GM21723 (cell line): Measurements from ENCODE around the gene CTPS2.
"Not testable (repeated sequence)": the region's sequence is repeated elsewhere in the genome, so short reads cannot be mapped to it uniquely, and the experiment has no call there.

Experiments used
- ATAC-seq: cut with Tn5 transposase; IDR thresholded peaks from one replicate; pipeline ENCODE4 v1.9.1; 2021; ENCODE audit warnings: mild to moderate bottlenecking, moderate library complexity; ENCODE audit not compliant: unreplicated experiment

Gene CTPS2, protein sequence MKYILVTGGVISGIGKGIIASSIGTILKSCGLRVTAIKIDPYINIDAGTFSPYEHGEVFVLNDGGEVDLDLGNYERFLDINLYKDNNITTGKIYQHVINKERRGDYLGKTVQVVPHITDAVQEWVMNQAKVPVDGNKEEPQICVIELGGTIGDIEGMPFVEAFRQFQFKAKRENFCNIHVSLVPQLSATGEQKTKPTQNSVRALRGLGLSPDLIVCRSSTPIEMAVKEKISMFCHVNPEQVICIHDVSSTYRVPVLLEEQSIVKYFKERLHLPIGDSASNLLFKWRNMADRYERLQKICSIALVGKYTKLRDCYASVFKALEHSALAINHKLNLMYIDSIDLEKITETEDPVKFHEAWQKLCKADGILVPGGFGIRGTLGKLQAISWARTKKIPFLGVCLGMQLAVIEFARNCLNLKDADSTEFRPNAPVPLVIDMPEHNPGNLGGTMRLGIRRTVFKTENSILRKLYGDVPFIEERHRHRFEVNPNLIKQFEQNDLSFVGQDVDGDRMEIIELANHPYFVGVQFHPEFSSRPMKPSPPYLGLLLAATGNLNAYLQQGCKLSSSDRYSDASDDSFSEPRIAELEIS

DNA sequence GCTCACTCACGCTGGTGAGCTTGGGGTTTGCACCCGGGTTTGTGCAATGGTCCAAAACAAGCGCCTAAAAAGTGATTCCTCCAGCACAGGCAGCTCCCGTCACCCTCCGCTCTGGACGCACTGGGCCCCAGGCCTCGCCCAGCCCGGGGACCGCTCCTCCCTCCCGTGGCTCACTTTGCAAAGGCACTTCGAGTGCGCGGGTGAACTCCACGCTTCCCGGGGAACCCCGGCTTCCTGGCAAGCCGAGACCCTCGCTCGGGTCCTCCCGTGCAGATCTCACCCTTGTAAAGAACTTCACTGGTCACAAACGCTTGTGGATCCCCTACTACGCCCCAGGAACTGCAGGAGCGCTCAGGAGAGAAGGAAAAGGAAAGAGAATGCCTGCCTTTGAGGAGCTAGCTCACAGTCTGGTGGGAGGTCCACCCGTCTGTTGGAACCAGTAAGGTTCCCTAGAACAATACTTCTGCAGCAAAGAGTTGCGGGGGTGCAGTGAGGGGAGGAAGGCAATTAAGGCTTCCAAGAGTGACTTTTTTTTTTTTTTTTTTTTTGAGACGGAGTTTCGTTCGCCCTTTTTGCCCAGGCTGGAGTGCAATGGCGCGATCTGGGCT lies at the start of gene CTPS2:
TSS of gene CTPS2 (minus strand) at position 122 of the 608 bp plus-strand sequence. CDS start 9,767 bp downstream, outside the sequence.
- peak; percentile 77 for ATAC-seq

DNA sequence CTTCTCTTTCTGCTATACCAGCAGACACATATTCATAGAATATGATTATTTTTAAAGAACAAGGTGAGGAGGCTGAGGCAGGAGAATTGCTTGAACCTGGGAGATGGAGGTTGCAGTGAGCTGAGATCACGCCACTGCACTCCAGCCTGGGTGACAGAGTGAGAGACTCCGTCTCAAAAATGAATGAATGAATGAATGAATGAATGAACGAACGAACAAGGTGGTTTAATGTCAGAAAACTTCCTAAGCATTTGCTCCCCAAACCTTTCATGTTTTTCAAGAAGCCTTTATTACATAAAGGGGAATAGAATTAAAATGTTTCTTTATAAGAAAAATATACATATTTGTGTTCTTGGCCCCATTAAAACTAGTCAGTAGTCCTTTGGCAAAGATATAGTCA lies 49.0 kb upstream of the CTPS2 start:
- not testable (repeated sequence) for ATAC-seq

DNA sequence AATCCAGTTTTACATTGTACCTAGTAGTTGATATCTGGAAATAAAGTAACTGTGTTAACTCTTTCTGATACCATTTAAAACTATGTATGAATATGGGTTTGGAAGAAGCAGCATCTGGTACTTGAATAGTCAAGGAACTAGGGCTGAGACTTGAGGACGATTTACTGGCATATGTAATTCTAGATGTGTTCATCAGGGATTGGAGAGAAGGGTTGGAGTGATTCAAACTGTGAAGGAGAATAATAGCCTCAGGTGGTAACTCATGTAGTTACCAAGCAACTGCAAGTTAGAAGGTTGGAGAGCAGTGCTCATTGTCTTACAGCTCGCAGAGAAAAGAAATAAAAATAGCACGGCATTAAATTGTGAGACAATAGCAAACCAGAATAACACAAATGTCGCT lies 44.3 kb upstream of the CTPS2 start:
- no peak for ATAC-seq

DNA sequence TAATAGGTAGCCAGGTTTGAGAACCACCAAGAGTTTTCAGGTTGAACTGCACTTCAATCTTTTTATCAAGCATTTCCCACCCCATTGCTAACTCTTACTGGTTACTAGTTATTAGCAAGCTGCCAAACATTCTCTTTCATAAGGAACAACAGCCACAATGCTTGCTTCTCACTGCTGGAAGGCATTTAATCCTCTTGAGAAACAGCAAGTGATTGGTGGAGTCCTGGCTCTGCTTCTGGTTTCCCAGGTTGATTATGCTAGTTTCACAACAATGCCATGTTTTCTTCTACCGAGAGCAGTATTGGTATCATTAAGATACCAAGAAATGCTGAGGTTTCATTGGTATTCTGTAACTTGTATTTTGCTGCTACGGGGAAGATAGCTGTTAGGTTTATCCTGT lies 41.5 kb upstream of the CTPS2 start:
- no peak for ATAC-seq

DNA sequence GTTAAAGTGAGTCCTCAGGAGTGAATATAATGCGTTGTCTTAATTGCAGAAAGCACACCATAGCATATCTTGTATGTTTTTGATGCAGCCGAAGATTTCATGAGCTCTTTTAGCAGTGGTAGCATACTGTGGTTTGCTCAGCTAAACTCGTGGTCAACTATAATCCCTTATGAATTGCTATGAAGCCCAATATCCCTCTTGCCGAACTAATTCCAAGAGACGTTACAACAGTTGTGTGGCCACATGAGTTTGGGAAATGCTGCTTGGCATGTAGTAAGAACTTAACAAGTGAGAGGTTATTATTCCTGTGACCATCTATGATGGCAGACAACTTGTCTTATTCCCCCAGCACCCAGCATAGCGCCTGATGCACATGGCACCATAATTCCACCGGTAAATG lies 37.7 kb upstream of the CTPS2 start:
- no peak for ATAC-seq

DNA sequence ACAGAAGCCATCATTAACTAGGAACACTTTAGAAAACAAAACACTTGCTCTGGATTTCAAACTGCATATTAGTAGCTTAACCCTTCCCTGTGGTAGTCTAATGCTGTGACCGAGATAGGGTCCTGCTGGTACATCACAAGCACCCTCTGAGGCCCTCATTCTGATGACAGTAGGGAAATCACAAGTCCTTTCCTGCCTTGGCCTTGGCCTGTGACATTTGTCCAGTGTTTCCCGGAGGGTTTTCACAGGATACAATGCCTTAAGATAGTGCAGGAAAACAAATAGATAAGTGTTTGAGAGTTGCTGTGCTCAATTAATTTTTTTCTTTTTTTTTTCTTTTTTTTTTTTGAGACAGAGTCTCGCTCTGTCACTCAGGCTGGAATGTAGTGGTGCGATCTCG lies 36.0 kb upstream of the CTPS2 start:
- no peak for ATAC-seq

DNA sequence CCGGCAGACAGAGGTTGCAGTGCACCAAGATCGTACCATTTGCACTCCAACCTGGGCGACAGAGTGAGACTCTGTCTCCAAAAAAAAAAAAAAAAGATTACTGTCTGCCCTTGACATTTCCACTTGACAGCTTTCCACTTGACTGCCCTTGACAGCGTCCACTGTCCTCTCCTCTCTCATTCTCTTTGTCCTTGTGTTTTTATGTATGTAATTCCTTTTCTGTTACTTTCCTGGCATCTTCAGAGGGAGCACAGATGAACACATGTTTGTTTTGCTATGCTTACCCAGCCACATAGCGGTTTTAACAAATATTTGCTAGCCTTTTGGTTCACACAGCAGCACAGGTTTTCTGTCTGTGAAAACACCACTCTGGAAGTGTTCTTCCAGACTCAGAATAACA lies 33.2 kb upstream of the CTPS2 start:
- no peak for ATAC-seq

DNA sequence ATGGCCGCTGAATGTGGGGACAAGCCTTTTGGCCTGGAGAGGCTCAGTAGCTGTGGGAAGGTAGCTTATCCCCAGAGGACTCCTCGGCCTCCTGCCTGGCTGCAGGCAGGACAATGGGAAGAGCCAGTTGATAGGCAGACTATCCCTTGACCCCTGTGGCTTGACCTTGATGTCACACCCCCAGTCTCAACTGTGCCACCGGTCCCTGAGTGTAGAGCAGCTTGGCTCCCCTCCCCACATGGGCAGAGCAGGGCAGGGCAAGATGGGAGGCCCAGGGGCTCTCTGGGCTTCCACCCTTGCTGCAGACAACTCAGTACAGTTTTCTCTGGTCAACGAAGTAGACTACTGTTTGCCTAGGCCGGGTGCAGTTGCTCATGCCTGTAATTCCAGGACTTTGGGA lies 32.6 kb upstream of the CTPS2 start:
- ATAC-seq, result no peak

DNA sequence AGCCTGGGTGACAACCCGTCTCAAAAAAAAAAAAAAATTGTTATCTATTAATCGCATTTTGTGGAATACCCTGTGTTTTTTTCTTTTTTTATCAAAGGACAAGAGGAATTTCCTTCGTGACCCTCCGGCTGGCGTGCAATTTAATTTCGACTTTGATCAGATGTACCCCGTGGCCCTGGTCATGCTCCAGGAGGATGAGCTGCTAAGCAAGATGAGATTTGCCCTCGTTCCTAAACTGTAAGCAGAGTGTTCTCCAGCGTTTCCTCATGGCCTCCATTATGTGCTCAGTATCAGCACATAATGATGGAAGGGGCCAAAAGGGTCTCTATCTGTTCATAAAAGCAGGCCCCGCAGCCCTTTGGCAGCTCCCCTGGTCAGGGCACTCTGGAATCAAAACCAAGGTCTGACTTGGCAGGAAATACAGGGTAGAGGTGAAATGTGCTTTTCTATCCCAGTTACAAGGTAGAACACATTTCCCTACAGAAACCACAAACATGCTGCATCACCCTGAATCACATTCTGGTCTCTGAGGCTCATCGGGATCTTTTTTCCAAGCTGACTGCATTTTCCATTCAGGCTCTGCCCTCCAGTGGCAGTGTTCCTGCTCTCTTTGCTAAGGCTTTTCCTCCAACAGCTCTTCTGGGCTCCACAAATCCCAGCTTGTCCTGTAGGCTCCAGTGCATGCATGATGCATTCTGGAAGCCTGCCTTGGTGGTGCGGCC lies 31.3 kb upstream of the CTPS2 start:
- ATAC-seq, result no peak

DNA sequence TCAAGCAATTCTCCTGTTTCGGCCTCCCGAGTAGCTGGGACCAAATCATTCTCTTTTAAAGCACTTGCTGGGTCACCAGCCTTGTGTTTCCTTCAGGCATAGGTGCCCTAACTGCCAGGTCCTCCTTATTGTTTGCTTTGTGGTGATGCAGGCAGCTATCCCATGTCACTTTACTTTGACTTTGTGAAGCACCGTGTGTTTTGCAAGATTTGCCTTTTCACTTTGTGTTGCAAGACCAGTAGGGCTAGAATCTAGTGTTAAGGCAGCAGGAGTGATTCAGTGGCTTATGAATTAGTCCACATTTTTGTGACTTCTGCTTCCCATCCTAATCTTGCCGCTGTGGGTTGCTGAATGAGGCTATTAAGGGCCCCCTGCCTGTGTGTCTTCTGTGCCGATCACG lies 27.1 kb upstream of the CTPS2 start:
- ATAC-seq, result no peak

DNA sequence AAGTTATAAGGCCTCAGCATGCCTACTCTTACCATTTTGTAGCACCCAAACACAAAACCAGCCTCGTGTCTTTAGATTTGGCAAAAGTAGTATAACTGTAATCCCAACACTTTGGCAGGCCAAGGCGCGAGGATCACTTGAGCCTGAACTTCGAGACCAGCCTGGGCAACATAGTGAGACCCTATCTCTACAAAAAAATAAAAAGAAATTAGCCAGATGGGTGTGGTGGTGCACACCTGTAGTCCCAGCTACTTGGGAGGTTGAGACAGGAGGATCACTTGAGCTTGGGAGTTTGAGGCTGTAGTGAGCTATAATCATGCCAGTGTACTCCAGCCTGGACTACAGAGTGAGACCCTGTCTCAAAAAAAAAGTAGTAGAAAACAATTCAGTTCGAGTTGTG lies 24.6 kb upstream of the CTPS2 start:
- no peak for ATAC-seq

DNA sequence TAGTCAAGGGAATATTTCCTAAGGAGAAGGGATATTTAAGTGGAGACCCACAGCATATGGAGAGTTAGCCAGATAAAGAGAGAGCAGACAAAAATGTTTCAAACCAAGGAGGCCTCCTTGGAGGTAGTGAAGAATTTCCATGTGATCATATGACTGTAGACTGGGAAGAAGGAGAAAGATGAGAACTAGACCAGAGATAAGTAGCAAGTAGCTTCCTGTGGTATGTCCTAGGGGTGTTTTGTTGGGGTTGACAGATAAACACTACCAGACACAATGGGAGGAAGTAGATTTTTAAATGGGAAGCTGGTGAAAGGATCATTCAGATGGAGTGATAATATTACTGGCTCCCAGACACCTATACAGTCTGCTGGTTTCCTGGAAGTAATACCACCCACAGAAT lies 20.5 kb upstream of the CTPS2 start:
- ATAC-seq, result no peak

DNA sequence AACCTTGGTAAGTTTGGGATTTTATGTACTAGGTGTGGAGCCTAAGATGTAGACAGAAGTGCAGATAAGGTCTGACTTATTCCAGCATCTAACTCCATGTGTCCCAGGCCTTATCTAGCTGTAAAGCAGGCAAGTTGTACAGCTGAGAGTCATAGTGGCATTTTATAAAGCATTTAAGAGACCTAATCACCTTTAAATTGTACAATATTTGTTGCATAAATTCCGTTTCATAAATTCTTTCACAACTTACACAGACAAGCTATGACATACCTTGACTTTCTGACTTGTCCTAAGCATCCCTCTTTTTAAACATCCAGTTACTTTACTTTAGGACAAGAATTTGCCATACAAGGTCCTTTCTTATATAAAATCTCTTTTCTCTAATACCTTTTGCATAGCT lies 18.0 kb upstream of the CTPS2 start:
- no peak for ATAC-seq

DNA sequence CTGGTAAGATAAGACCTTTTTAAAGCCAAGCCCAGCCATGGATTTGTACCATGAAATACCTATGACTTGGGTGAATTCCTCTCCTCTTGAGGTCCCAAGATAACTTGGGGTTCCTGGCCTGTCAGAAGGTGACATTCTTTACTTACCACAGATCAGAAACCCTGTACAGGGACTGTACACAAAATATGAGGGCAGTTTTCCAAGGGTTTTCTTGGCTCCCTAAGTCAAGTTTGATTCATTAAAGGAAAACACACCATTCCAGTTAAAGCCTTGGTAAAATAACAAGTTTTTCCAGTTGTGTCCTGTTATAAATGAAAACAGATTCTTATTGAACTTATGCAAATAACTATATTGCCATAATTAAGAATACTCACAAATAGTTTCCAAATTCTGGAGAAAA lies 15.2 kb upstream of the CTPS2 start:
- no peak for ATAC-seq

DNA sequence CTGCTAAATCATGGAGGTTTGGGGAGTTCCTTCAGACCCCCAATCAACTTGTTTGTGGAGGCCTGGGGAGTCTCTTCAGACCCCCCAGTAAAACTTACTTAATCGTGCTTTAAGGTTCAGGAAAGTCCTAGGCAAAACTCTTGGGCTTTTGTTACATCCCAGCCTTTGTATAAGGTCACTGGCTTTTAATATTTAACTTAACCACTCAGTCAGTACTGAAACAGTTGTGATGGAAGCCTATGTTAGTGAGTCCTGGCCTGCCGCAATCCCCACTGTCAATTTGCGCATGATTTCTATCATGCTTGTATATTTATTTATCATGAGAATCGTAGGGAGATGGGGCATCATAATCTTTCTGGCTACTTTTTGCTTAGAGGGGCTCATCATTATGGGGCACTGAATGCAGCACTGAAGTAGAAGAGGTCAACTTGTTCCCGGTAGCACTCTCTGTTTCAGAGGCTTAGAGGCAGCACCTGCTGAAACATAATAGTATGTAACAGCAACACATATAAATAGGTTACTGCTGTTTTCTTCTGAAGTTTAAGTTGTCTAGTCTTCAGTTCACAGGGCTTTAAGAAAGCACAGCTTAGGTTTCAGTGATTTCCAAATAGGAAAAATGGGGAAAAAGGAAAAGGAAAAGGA lies 14.0 kb upstream of the CTPS2 start:
- peak; percentile 65 for ATAC-seq

DNA sequence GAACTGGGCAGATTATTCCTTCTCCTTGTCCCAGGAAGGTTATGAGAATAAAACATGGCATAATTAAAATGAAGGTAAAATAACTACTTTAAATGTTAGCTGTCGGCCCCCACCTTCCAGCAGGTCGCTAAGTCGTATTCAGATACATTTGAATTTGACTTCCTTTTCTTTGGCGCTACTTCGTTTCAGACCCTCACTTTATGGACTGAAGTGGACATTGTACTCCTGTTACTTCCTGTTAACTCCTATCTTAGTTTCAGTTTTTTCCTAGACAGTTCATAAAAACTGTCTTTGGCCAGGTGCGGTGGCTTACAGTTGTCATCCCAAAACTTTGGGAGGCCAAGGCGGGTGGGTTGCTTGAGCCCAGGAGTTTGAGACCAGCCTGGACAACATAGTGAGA lies 12.6 kb upstream of the CTPS2 start:
- no peak for ATAC-seq

DNA sequence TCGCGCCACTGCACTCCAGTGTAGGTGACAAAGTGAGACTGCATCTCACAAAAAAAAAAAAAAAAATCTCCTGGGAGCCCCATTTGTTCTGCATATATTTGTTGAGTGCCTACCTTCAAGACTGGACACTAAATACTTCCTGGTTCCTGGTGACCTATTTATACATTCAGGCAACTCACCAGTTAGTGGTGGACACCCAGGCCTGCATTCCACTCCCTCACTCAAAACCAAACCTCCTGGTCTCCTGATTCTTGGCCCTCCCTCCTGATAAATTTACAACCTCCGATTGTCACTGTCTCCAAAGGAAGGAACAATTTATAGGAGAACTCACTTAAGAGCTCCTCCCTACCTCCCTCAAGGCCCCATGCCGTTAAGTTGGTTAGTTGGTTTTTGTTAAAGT lies 10.0 kb upstream of the CTPS2 start:
- ATAC-seq, result no peak

DNA sequence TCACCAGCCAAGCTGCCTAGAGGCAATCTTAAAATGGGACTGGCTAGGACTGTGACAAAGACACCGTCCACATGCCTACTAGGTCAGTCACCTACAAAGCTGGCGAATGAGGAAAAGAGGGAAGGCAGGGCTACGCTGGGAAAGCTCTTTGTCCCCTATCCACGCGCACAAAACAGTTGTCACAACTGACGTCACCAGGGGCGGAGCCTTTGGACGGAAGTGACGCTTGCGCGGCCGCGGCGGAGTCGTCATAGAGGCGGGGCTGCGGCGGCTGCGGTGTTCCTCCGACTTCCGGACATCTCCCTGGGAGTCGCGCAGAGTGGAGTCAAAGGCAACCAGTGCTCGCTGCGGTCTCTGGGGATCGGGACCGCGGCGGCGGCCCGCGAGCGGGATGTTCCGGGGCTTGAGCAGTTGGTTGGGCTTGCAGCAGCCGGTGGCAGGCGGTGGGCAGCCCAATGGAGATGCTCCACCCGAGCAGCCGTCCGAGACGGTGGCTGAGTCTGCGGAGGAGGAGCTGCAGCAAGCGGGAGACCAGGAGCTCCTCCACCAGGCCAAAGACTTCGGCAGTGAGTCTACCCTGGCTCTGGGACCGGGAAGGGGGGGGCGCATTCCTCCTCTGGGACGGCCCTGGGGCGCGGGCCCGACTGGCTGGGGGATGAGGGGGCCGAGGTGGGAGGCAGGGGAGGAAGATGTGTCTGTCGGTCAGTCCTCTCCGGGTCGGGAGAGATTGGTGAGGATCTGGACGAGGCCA lies 7.0 kb upstream of the CTPS2 start, which contains the start of gene SYAP1:
TSS of gene SYAP1 (plus strand) at position 279 of the 751 bp plus-strand sequence. CDS start at position 392, 113 bp downstream.
- peak; percentile 100 for ATAC-seq

DNA sequence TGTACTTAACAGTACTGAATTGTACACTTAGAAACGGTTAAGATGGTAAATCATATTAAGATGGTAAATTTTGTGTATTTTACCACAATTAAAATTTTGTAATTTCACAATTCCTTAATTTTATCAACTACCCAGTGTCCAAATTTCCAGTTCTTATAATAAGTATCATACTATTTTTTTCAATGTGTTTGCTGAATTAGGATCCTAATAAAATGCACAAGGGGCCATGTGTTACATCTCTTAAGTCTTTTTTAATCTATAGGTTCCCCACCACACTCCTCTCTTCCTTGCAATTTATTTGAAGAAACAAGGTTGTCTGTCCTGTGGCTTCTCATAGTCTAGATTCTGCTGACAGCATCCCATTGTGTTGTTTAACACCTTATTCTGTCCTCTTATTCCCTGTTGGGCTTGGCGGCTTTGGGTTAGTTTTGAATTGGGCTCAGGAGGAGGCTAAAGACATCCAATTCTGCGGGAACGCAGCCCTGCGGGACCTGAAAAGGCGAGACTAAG lies 6.4 kb upstream of the CTPS2 start:
- peak; percentile 33 for ATAC-seq

DNA sequence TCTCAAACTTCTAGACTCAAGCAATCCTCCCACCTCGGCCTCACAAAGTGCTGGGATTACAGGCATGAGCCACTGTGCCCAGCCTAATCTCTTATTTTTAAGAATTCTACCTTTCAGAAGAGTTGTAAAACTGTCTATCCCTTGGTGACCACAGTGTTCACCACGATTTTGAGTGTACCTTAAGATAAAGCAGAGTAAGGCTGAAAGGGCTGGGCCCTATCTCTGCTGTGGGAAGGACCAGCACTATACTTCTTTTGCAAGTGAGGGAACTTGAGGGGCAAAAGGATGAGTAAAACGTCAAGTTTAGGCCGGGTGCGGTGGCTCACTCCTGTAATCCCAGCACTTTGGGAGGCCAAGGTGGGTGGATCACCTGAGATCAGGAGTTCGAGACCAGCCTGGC lies 4.0 kb upstream of the CTPS2 start:
- not testable (repeated sequence) for ATAC-seq
